K562 (cell line): ENCODE data around the gene TBC1D5. TPM values are rescaled to one million over a fixed set of nuclear protein-coding genes. Genes with fewer than 3 reads are reported as not detected.

ENCODE experiments used
- ATF1 ChIP-seq, 2 experiments: fragments of 450-650 bp in 1 of 2; IDR thresholded peaks; 2 replicates each; pipeline ENCODE4 v1.6.1; 2016; ENCODE audit warnings: missing compliant biosample characterization in 1 of 2, missing genetic modification characterization in 1 of 2
- BRF2 ChIP-seq: IDR thresholded peaks from 3 replicates; pipeline ENCODE4 v1.6.1; 2011; ENCODE audit warnings: borderline replicate concordance, mild to moderate bottlenecking; ENCODE audit not compliant: insufficient read length, insufficient read depth
- CHCHD3 ChIP-seq: fragments of 250-450 bp; sonication (Bioruptor Pico); IDR thresholded peaks from 2 replicates; pipeline ENCODE4 v2.1.2; 2022; ENCODE audit warnings: mild to moderate bottlenecking
- EGR1 ChIP-seq: fragments of 450-650 bp; conservative IDR thresholded peaks from 2 replicates; pipeline ENCODE4 v1.6.1; 2017; ENCODE audit warnings: mild to moderate bottlenecking
- EHMT2 ChIP-seq: fragments of 450-650 bp; IDR thresholded peaks from 2 replicates; pipeline ENCODE4 v1.6.1; 2018; ENCODE audit warnings: antibody characterized with exemption
- ESRRB ChIP-seq: fragments of 250-450 bp; sonication (Bioruptor Pico); IDR thresholded peaks from 2 replicates; pipeline ENCODE4 v1.5.0; 2020; ENCODE audit warnings: mild to moderate bottlenecking, moderate library complexity, borderline replicate concordance
- ETS2 ChIP-seq: IDR thresholded peaks from 2 replicates; pipeline ENCODE4 v1.6.1; 2016; ENCODE audit warnings: borderline replicate concordance, missing genetic modification characterization, mild to moderate bottlenecking, moderate library complexity, missing compliant biosample characterization; ENCODE audit not compliant: poor library complexity, severe bottlenecking
- EZH2 ChIP-seq: IDR thresholded peaks from 2 replicates; pipeline ENCODE4 v1.6.1; 2012; ENCODE audit warnings: low read depth, mild to moderate bottlenecking, inconsistent platforms, low read length, borderline replicate concordance
- HDAC1 ChIP-seq, 2 experiments: fragments of 450-650 bp; IDR thresholded peaks; 2 replicates each; pipeline ENCODE4 v1.6.1; 2016 to 2017; ENCODE audit warnings: inconsistent platforms in 1 of 2, mild to moderate bottlenecking in 1 of 2, moderate library complexity in 1 of 2
- HDAC2 ChIP-seq: fragments of 450-650 bp; IDR thresholded peaks from 2 replicates; pipeline ENCODE4 v1.6.1; 2016; ENCODE audit warnings: mild to moderate bottlenecking
- HEY1 ChIP-seq: fragments of 250-450 bp; sonication (Bioruptor Pico); IDR thresholded peaks from 2 replicates; pipeline ENCODE4 v1.5.0; 2020; ENCODE audit warnings: mild to moderate bottlenecking, moderate library complexity, borderline replicate concordance
- KLF6 ChIP-seq: fragments of 250-450 bp; sonication (Bioruptor Pico); IDR thresholded peaks from 2 replicates; pipeline ENCODE4 v1.4.0; 2020; ENCODE audit warnings: mild to moderate bottlenecking, moderate library complexity, borderline replicate concordance
- NFE2L1 ChIP-seq: fragments of 450-650 bp; IDR thresholded peaks from 2 replicates; pipeline ENCODE4 v1.6.1; 2016; ENCODE audit warnings: missing genetic modification characterization, low read depth, mild to moderate bottlenecking, missing compliant biosample characterization, moderate library complexity, borderline replicate concordance
- NONO ChIP-seq, 2 experiments: fragments of 200-400 bp in 1 of 2; fragments of 450-650 bp in 1 of 2; formaldehyde crosslinking in 1 of 2; IDR thresholded peaks; 2 replicates each; pipeline ENCODE4 v1.6.1; 2017; ENCODE audit warnings: low read depth in 2 of 2, mild to moderate bottlenecking in 2 of 2, moderate library complexity in 2 of 2, low read length in 1 of 2
- NUFIP1 ChIP-seq: fragments of 450-650 bp; IDR thresholded peaks from 2 replicates; pipeline ENCODE4 v1.6.1; 2018; ENCODE audit not compliant: partially characterized antibody
- SRSF7 ChIP-seq: fragments of 200-400 bp; formaldehyde crosslinking; optimal IDR thresholded peaks from 2 replicates; pipeline ENCODE3; 2017; ENCODE audit warnings: mild to moderate bottlenecking, low read depth, low read length
- TAF9B ChIP-seq: fragments of 450-650 bp; IDR thresholded peaks from 2 replicates; pipeline ENCODE4 v1.6.1; 2018; ENCODE audit warnings: mild to moderate bottlenecking; ENCODE audit not compliant: partially characterized antibody
- TAL1 ChIP-seq: fragments of 450-650 bp; IDR thresholded peaks from 2 replicates; pipeline ENCODE4 v1.6.1; 2016; ENCODE audit warnings: mild to moderate bottlenecking
- THRB ChIP-seq: fragments of 450-650 bp; formaldehyde crosslinking; conservative IDR thresholded peaks from 2 replicates; pipeline ENCODE4 v1.4.0; 2022; ENCODE audit warnings: mild to moderate bottlenecking, missing genetic modification characterization
- USF1 ChIP-seq: sonication (generic); formaldehyde crosslinking; IDR thresholded peaks from 2 replicates; pipeline ENCODE4 v1.9.0; 2022; ENCODE audit warnings: mild to moderate bottlenecking, missing genetic modification reagents
- WHSC1 ChIP-seq: IDR thresholded peaks from one replicate; pipeline ENCODE4 v1.6.1; 2012; ENCODE audit warnings: low read length, control low read depth, inconsistent platforms
- ZBED1 ChIP-seq: IDR thresholded peaks from 2 replicates; pipeline ENCODE4 v1.6.1; 2014
- ZC3H8 ChIP-seq: fragments of 450-650 bp; IDR thresholded peaks from 2 replicates; pipeline ENCODE4 v1.6.1; 2017
- ZNF764 ChIP-seq: fragments of 250-450 bp; sonication (Bioruptor Pico); IDR thresholded peaks from 2 replicates; pipeline ENCODE4 v1.4.0; 2020; ENCODE audit warnings: low read depth, mild to moderate bottlenecking, moderate library complexity
- ZNF778 ChIP-seq: fragments of 450-650 bp; formaldehyde crosslinking; IDR thresholded peaks from 2 replicates; pipeline ENCODE4 v1.4.0; 2020; ENCODE audit warnings: mild to moderate bottlenecking, moderate library complexity
- polyA plus RNA-seq, 8 experiments: library from polyadenylated mRNA; depleted of rRNA in 4 of 8; stranded (reverse) in 5 of 8; unstranded in 3 of 8; fragments of >200 nt; fragmentation: Nextera tagmentation in 2 of 8; fragmentation: Illumina TruSeq in 1 of 8; extraction: Ambion mirVana in 2 of 8; extraction: Trizol in 1 of 8; gene quantifications; 2 replicates each; pipeline versions ENCODE4 v1.2.1 to v1.2.3, GENCODE V29; 2011 to 2014; ENCODE audit warnings: inconsistent platforms in 1 of 8, missing spikeins in 1 of 8
- total RNA-seq, 7 experiments: library from RNA; depleted of rRNA in 6 of 7; stranded (reverse); fragments of >200 nt in 6 of 7; fragmentation: Illumina TruSeq in 2 of 7; extraction: Trizol in 2 of 7; gene quantifications; 2 replicates each; pipeline versions ENCODE4 v1.2.1 to v1.2.3, GENCODE V29; 2011 to 2021; ENCODE audit warnings: low replicate concordance in 1 of 7

Gene TBC1D5
- total and polyA plus RNA-seq, 9 of the 15 experiments (the other 6 are each of a cell fraction or from before 2014, with no cell fraction given), result 2.9 to 38.1 (median 25.6) TPM

GRCh38 chr3:17771177-17772017 lies 29.0 kb upstream of the TBC1D5 start (continued):
- TF ChIP-seq THRB (CRISPR knock-in tag) (no peak), EGR1 (no peak), BRF2 (no peak), ZNF778 (CRISPR knock-in tag) (no peak), WHSC1 (no peak), ESRRB (CRISPR knock-in tag) (no peak), NONO (IDR thresholded peaks at IDR 0.05; ENCODE audit: low read depth in 2 of 2, low read length in 1 of 2) (0 out of 4 replicates have a peak, but pooled peaks of 1 of the 2 experiments have one; percentile 54), EHMT2 (peak; percentile 95), ZBED1 (no peak), NUFIP1 (peak; percentile 41), KLF6 (CRISPR knock-in tag) (peak; percentile 3; the same call in 1 of the 2 replicates), ZC3H8 (no peak), ETS2 (tag) (no peak), HDAC2 (peak; percentile 60), ATF1 (CRISPR knock-in tag; IDR thresholded peaks at IDR 0.05) (no peak), ATF1 (tag; IDR thresholded peaks at IDR 0.05) (peak; percentile 59), TAL1 (peak; percentile 75), ZNF764 (CRISPR knock-in tag) (no peak), USF1 (no peak), EZH2 (no peak), TAF9B (peak; percentile 65), CHCHD3 (CRISPR knock-in tag) (no peak), NFE2L1 (tag) (peak; percentile 100), HDAC1 (IDR thresholded peaks at IDR 0.05) (peak; percentile 12 to 82; a peak in 3 of 4 replicates), SRSF7 (no peak), HEY1 (CRISPR knock-in tag) (no peak)
